HG02943 (cell line): ENCODE data around the gene ANGEL2.
"Not testable (repeated sequence)": the region's sequence is repeated elsewhere in the genome, so short reads cannot be mapped to it uniquely, and the experiment has no call there.

Experiments
- ATAC-seq: cut with Tn5 transposase; IDR thresholded peaks from one replicate; pipeline ENCODE4 v1.9.1; 2021; ENCODE audit warnings: mild to moderate bottlenecking, low read depth, moderate library complexity; ENCODE audit not compliant: unreplicated experiment

ANGEL2 gene

GRCh38 chr1:213019450-213019849, 3.8 kb upstream of the ANGEL2 start:
- ATAC-seq, result no peak

GRCh38 chr1:213017447-213018273, 2.0 kb upstream of the ANGEL2 start:
- no peak for ATAC-seq

DNA sequence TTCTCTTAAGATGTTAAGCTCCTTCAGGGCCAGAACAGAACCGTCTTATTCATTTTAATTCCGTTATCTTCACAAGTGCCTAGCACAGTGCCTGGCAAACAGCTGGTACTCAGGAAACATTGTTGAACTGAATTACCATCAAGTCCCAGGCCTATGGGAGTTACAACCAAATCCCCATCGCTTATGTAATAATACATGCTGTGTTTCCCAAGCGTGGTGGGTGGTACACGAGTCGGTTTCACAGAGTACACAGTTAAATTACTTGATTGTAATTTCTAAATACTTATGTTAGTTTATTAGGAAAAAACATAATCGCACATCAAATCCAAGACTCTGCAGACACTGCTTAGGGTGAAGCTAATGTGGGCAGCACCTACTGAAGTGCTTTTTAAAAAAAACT, 1.0 kb downstream of the ANGEL2 start:
- no peak for ATAC-seq

- ATAC-seq, result no peak
Measured at GRCh38 chr1:213008564-213008963, 7.1 kb downstream of the ANGEL2 start.

DNA sequence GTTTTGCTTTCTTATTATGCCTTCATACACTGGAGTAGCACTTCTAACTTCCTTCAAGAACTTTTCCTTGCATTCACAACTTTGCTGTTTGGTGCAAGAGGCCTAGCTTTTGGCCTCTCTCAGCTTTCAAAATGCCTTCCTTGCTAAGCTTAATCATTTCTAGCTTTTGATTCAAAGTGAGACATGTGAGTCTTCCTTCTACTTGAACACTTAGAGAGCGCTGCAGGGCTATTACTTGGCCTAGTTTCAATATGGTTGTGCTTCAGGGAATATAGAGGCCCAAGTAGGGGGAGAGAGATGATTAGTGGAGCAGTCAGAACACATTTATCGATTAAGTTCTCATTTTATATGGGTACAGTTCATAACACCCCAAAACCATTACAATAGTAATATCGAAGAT, 12.4 kb downstream of the ANGEL2 start:
- no peak for ATAC-seq

DNA sequence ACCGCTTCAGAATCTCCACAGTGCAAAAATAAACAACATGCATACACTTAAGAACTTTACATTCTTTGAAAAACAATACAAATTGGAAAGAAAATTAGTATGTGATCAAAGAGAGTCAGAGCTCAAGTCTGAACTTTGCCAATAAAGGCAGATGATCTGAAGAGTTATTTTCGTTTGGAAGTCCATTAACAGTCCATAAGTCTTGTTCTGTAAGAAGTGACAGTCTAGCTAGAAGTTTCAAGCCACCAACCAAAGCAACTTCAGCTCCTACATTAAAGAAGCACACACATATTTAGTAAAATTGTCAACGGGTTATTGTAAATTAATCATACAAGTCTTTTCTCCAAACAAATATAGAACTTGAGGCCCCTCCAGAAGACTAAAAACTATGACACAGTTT, 20.7 kb downstream of the ANGEL2 start:
- ATAC-seq, result no peak

DNA sequence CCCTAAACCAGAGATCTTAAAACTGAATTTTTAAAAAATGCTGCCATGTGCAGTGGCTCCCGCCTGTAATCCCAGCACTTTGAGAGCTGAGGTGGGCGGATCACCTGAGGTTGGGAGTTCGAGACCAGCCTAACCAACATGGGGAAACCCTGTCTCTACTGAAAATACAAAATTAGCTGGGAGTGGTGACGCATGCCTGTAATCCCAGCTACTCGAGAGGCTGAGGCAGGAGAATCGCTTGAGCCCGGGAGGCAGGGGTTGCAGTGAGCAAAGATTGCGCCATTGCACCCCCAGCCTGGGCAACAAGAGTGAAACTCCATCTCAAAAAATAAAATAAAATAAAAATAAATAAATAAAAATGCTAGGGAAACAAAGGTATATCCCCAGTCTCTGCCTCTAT, 21.7 kb downstream of the ANGEL2 start:
- ATAC-seq, result not testable (repeated sequence)

- no peak for ATAC-seq
Measured at GRCh38 chr1:212990276-212990675, 25.4 kb downstream of the ANGEL2 start.

- ATAC-seq, result no peak
Measured at GRCh38 chr1:212987702-212988322, 27.9 kb downstream of the ANGEL2 start.

GRCh38 chr1:212986551-212986950, 29.1 kb downstream of the ANGEL2 start:
- no peak for ATAC-seq

DNA sequence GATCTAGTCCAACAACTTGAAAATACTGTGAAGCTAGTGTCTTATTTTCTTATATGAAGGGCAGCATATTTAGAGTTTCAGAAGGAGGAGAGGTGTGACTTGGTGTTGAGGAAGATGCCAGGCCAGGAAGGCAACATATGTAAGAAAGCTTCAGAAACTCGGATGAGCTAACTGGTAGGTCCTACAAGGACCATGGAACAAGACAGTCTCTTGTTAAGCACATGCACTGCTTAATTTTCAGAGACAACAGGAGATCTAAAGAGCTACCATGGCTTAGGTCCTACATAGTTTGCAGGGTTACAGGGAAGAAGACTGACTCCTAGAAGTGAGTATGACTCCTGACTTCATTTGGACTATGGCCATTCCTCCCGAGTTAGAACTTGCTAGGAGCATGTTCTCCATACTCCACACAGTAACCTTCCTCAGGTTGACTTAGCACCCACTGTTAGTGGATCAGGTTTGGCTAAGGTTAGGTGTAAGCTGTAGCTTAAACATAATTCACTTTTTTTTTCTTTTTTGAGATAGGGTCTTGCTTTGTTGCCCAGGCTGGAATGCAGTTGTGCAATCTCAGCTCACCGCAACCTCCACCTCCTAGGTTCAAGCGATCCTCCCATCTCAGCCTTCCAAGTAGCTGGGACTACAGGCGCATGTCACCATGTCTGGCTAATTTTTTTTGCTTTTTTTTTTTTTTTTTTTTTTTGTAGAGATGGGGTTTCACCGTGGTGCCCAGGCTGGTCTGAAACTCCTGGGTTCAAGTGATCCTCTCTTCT, 31.0 kb downstream of the ANGEL2 start:
- no peak for ATAC-seq

DNA sequence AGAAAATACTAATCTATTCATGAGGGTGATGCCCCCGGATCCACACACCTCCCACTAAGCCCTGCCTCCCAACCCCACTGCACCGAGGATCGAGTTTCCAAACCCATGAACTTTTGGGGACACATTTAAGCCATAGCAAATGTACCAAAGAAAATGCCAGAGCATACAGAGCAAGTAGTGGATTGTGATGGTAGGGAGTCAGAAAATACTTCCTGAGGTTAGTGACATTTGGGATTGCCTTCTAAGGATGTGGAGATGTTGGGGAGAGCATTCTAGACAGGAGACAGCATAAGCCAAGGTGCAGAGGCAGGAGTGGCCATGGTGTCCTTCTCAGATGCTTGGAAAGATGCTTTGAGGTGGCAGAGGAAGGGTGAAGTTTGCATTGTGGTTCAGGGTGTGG, 32.2 kb downstream of the ANGEL2 start:
- ATAC-seq, result no peak

- ATAC-seq, result no peak
Measured at GRCh38 chr1:212982430-212983152, 33.1 kb downstream of the ANGEL2 start.

DNA sequence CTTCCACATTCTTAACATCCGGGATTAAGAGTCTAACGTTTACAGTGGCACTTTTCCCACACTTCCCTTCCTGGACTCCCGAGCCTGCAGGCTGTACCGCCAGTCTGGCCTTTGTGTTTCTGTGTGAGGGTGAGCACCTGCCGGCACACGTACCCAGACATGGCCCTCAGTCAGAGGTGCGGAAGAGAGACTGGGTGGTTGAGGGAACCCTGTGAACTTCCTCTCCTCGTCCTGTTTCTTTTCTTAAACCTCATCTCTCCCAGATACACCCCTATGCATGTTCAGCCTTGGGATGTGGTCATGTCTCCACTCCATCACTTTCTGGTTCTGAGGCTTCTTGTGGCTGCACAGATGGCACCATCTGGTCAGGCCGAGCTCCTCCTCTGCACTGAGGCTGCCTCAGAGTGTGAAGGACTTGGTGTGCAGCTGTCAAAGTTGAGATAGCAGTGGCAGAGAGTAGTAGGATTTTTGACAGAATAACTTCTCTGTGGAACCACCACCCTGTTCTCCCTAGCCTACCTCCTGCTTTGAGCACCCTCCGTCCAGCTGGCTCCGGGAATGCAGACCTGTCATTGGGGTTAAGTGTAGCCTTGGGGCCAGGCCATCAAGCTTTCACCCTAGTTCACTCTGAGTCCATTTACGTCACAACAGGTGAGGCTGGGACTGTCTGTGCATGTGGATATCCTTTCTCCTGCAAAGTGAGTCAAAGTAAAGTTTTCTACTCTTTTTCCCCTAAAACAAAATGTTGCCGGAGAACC, 33.9 kb downstream of the ANGEL2 start:
- ATAC-seq, result peak; percentile 86

- ATAC-seq, result no peak
Measured at GRCh38 chr1:212981025-212981495, 34.6 kb downstream of the ANGEL2 start.

DNA sequence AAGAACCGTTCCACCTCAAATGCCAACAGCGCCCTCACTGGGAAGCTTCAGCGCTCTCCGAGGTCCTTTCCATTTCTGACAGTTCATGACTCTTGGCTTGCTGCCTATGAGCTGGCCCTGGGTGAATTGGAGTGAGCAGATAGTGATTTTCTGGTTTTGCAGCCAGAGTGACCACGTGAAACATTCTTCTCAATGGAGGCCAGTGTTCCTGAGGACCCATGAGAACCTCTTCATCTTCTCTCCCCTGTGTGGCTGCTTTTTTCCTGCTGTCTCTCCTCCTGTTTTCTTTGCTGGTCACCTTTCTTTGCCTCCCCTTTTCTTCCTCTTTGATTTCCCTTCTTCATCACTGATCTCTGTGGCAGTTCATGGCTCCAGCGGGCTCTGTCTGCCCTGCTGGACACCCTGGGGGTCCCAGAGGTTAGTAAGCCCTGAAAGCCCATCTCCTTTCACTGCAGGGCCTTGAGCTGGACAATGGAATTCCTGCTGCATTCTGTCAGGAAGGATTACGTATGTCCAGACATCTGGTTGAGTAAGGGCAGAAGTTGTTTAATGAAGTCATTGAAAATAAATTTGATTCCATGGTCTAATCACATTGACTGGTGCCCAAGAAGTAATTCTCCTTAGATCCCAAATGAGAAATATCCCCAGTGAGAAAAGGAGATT, 35.4 kb downstream of the ANGEL2 start:
- ATAC-seq, result no peak

- no peak for ATAC-seq
Measured at GRCh38 chr1:212979340-212980122, 36.1 kb downstream of the ANGEL2 start.

GRCh38 chr1:212977781-212978645, 37.7 kb downstream of the ANGEL2 start:
- ATAC-seq, result no peak
